Activated T-cell treated with anti-CD3 and anti-CD28 coated beads for 48 hours (primary cell): Measurements from ENCODE around the gene PKNOX2.

Experiments
- DNase-seq: peaks from one replicate; pipeline ENCODE4 v3.0.0-alpha.2; 2020; ENCODE audit warnings: low read depth

The PKNOX2 gene

GRCh38 chr11:125382314-125382791 is 217.8 kb downstream of the PKNOX2 start:
- no peak for DNase-seq

- DNase-seq, result no peak
These were observed 218.3 kb downstream of the PKNOX2 start for GRCh38 chr11:125382822-125383221.

- no peak for DNase-seq
These were observed 220.3 kb downstream of the PKNOX2 start for GRCh38 chr11:125384825-125385224.

GRCh38 chr11:125387901-125388300 is 223.3 kb downstream of the PKNOX2 start:
- DNase-seq, result no peak

- DNase-seq, result no peak
These were observed 224.1 kb downstream of the PKNOX2 start for GRCh38 chr11:125388611-125389010.

- DNase-seq, result no peak
These were observed 225.0 kb downstream of the PKNOX2 start for GRCh38 chr11:125389339-125390166.

- DNase-seq, result no peak
These were observed 226.4 kb downstream of the PKNOX2 start for GRCh38 chr11:125390946-125391345.

GRCh38 chr11:125393331-125393730 is 228.8 kb downstream of the PKNOX2 start:
- no peak for DNase-seq

- no peak for DNase-seq
These were observed 229.7 kb downstream of the PKNOX2 start for GRCh38 chr11:125394296-125394695.

- no peak for DNase-seq
These were observed 232.9 kb downstream of the PKNOX2 start for GRCh38 chr11:125397421-125397820.

GRCh38 chr11:125398475-125398874 is 233.9 kb downstream of the PKNOX2 start:
- no peak for DNase-seq

- no peak for DNase-seq
These were observed 234.6 kb downstream of the PKNOX2 start for GRCh38 chr11:125398994-125399640.

- no peak for DNase-seq
These were observed 235.4 kb downstream of the PKNOX2 start for GRCh38 chr11:125399945-125400344.

GRCh38 chr11:125401235-125401634 is 236.7 kb downstream of the PKNOX2 start:
- no peak for DNase-seq

- no peak for DNase-seq
These were observed 237.2 kb downstream of the PKNOX2 start for GRCh38 chr11:125401746-125402145.

GRCh38 chr11:125402435-125402834 is 237.9 kb downstream of the PKNOX2 start:
- no peak for DNase-seq

GRCh38 chr11:125404157-125404810 is 239.7 kb downstream of the PKNOX2 start:
- no peak for DNase-seq

- peak; percentile 66 for DNase-seq
These were observed 240.6 kb downstream of the PKNOX2 start for GRCh38 chr11:125404811-125405790.

- no peak for DNase-seq
These were observed 242.5 kb downstream of the PKNOX2 start for GRCh38 chr11:125407046-125407445.

GRCh38 chr11:125408311-125408711 is 243.8 kb downstream of the PKNOX2 start:
- no peak for DNase-seq

GRCh38 chr11:125410091-125410490 is 245.5 kb downstream of the PKNOX2 start:
- DNase-seq, result no peak

GRCh38 chr11:125412177-125412496 is 247.6 kb downstream of the PKNOX2 start:
- no peak for DNase-seq
